GM12891 (cell line): ENCODE data around the gene RAB6A.

ENCODE experiments used
- PAX5 ChIP-seq: IDR thresholded peaks from 2 replicates; pipeline ENCODE4 v1.6.1; 2011; ENCODE audit warnings: low read length, moderate library complexity, mild to moderate bottlenecking; ENCODE audit not compliant: insufficient read depth, severe bottlenecking
- POLR2A ChIP-seq: IDR thresholded peaks from 2 replicates; pipeline ENCODE4 v1.6.1; 2011; ENCODE audit warnings: low read depth, low read length, control low read depth
- POLR2AphosphoS5 ChIP-seq: IDR thresholded peaks from 2 replicates; pipeline ENCODE4 v1.6.1; 2011; ENCODE audit warnings: low read depth, low read length, control low read depth
- POU2F2 ChIP-seq: IDR thresholded peaks from 2 replicates; pipeline ENCODE4 v1.6.1; 2011; ENCODE audit warnings: low read depth, mild to moderate bottlenecking, control low read depth, low read length, moderate library complexity
- SPI1 ChIP-seq: IDR thresholded peaks from 2 replicates; pipeline ENCODE4 v1.6.1; 2011; ENCODE audit warnings: low read depth, low read length, control low read depth
- TAF1 ChIP-seq: IDR thresholded peaks from 2 replicates; pipeline ENCODE4 v1.6.1; 2011; ENCODE audit warnings: low read depth, low read length, control low read depth

DNA sequence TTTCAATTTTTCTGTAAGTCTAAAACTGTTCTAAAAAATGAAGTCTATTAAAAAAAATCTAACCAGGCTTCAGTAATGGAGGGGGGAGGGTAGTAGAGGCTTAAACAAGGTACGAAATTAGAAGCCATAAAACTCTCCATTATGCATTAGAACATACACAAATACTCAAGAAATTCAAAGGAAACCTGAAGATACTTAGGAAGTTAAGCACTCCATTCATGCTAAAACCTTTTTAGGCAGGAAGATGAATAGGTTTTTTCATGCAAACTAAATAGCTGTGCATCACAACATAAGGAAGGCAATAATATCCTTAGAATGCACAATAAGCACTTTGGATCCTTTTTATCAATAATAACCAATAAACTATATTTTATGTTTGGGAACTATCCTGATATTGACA is 2.4 kb downstream of the RAB6A start:
- no peak for TF ChIP-seq TAF1
- TF ChIP-seq POLR2A, result no peak
- no peak for TF ChIP-seq POLR2AphosphoS5
- no peak for TF ChIP-seq PAX5
- TF ChIP-seq SPI1, result no peak
- no peak for TF ChIP-seq POU2F2
